ENCODE measurements around the gene MYH14. TPM values are rescaled to one million over a fixed set of nuclear protein-coding genes. Genes with fewer than 3 reads are reported as not detected.
"Not testable (repeated sequence)": the region's sequence is repeated elsewhere in the genome, so short reads cannot be mapped to it uniquely, and the experiment has no call there.

MYH14 gene
- total RNA-seq, 2 experiments from 2014 or later = not detected

GRCh38 chr19:50326101-50326664 lies 122.8 kb downstream of the MYH14 start:
- POLR2A ChIA-PET = interaction anchor here (0.5 to 0.6 kb wide), 2 partner anchors 25 to 315 kb away, joined by 3 read pairs; no protein-coding TSS in a partner anchor
- CTCF ChIA-PET = interaction anchor here (0.6 kb wide), 1 partner anchor 238 kb away, joined by 4 read pairs; no protein-coding TSS in a partner anchor

- ChIA-PET POLR2A (no interaction called here), CTCF (interaction anchor here (0.6 to 1.6 kb wide), 2 partner anchors 73 to 239 kb away, joined by 3 to 4 read pairs; no protein-coding TSS in a partner anchor)
These were observed 123.6 kb downstream of the MYH14 start for GRCh38 chr19:50327013-50327412.

- POLR2A ChIA-PET = no interaction called here
- CTCF ChIA-PET = interaction anchor here (0.8 to 1.6 kb wide), 2 partner anchors 20 to 73 kb away, joined by 3 to 5 read pairs; no protein-coding TSS in a partner anchor
These were observed 124.2 kb downstream of the MYH14 start for GRCh38 chr19:50327461-50328223.

GRCh38 chr19:50328224-50328872 lies 124.9 kb downstream of the MYH14 start:
- ChIA-PET CTCF (interaction anchor here (0.6 to 1.6 kb wide), 5 partner anchors 9 to 76 kb away, joined by 3 to 5 read pairs (median 3); no protein-coding TSS in a partner anchor), POLR2A (interaction anchor here (0.5 kb wide), 1 partner anchor 35 kb away, joined by 3 read pairs; no protein-coding TSS in a partner anchor)

- POLR2A ChIA-PET = interaction anchor here (0.5 to 0.6 kb wide), 2 partner anchors 35 to 58 kb away, joined by 3 read pairs; no protein-coding TSS in a partner anchor
- CTCF ChIA-PET = interaction anchor here (0.6 to 1.1 kb wide), 3 partner anchors 10 to 76 kb away, joined by 3 read pairs; no protein-coding TSS in a partner anchor
These were observed 125.4 kb downstream of the MYH14 start for GRCh38 chr19:50328873-50329145.

- POLR2A ChIA-PET = interaction anchor here (0.6 kb wide), 2 partner anchors 13 to 58 kb away, joined by 3 to 4 read pairs; no protein-coding TSS in a partner anchor
- CTCF ChIA-PET = interaction anchor here (0.6 to 1.1 kb wide), 3 partner anchors 10 to 77 kb away, joined by 3 read pairs; no protein-coding TSS in a partner anchor
These were observed 125.9 kb downstream of the MYH14 start, which contains the start of gene KCNC3 for GRCh38 chr19:50329146-50329925. TSS of gene KCNC3 (minus strand) at chr19:50329377. CDS start at chr19:50329082, 295 bp downstream.

- POLR2A ChIA-PET, CTCF ChIA-PET: not testable (repeated sequence)
These were observed 126.5 kb downstream of the MYH14 start for GRCh38 chr19:50329926-50330294.

- POLR2A ChIA-PET = no interaction called here
- CTCF ChIA-PET = no interaction called here
These were observed 127.1 kb downstream of the MYH14 start for GRCh38 chr19:50330365-50331078.

GRCh38 chr19:50331221-50331993 lies 128.0 kb downstream of the MYH14 start:
- ChIA-PET POLR2A (interaction anchor here (0.5 kb wide), 1 partner anchor 10 kb away, joined by 3 read pairs; no protein-coding TSS in a partner anchor), CTCF (no interaction called here)

GRCh38 chr19:50331994-50332243 lies 128.5 kb downstream of the MYH14 start:
- CTCF ChIA-PET = no interaction called here
- POLR2A ChIA-PET = interaction anchor here (0.5 kb wide), 1 partner anchor 9 kb away, joined by 3 read pairs; no protein-coding TSS in a partner anchor

- CTCF ChIA-PET = no interaction called here
- POLR2A ChIA-PET = interaction anchor here (1.5 kb wide), 1 partner anchor 52 kb away, joined by 3 read pairs; the partner anchor contains the start of gene POLD1
These were observed 129.0 kb downstream of the MYH14 start for GRCh38 chr19:50332244-50333038.

GRCh38 chr19:50333235-50333736 lies 129.9 kb downstream of the MYH14 start:
- ChIA-PET POLR2A (interaction anchor here (0.6 to 1.5 kb wide), 2 partner anchors 13 to 51 kb away, joined by 3 read pairs; partner anchors contain the start of gene POLD1), CTCF (interaction anchor here (0.7 to 1.6 kb wide), 3 partner anchors 14 to 35 kb away, joined by 4 to 5 read pairs (median 4); no protein-coding TSS in a partner anchor)

GRCh38 chr19:50333737-50334617 lies 130.6 kb downstream of the MYH14 start:
- ChIA-PET CTCF (interaction anchor here (0.7 to 1.6 kb wide), 3 partner anchors 13 to 35 kb away, joined by 4 to 5 read pairs (median 4); no protein-coding TSS in a partner anchor), POLR2A (interaction anchor here (0.6 to 1.5 kb wide), 3 partner anchors 13 to 274 kb away, joined by 3 to 4 read pairs (median 3); partner anchors contain the start of gene POLD1)

GRCh38 chr19:50334741-50335421 lies 131.5 kb downstream of the MYH14 start:
- ChIA-PET CTCF (interaction anchor here (0.8 to 1.6 kb wide), 3 partner anchors 12 to 34 kb away, joined by 3 to 5 read pairs (median 3); no protein-coding TSS in a partner anchor), POLR2A (no interaction called here)

- POLR2A ChIA-PET = not testable (repeated sequence)
- CTCF ChIA-PET = interaction anchor here (1.0 kb wide), 1 partner anchor 21 kb away, joined by 3 read pairs; no protein-coding TSS in a partner anchor
These were observed 133.6 kb downstream of the MYH14 start for GRCh38 chr19:50337031-50337430.
